CD1c-positive myeloid dendritic cell (primary cell): Measurements from ENCODE around the gene LMBRD2.

ENCODE experiments used
- DNase-seq: peaks from one replicate; pipeline ENCODE4 v3.0.0-alpha.2; 2016; ENCODE audit errors: extremely low spot score

LMBRD2 gene

DNA sequence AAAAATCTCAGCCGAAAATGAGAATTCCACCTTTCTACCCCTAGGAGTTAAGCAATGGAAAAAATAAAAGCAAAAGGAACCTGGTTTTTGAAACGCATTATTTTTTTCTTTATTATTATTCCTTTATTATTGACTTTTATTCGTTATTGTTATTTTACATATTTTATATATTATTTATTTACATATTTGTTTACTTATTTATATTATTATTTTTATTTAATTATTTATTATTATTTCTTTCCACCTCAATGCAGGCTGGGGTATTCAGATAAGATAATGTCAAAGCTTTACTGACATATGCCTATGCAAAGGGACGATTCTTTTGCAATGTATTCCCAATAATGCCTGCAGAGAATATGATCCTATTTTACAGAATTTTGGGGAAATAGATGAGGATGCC is 101.7 kb downstream of the LMBRD2 start:
- no peak for DNase-seq
